Raji (cell line): ENCODE results near the gene PDAP1.

Experiments
- POLR2A ChIP-seq: IDR thresholded peaks from 2 replicates; pipeline ENCODE4 v1.6.1; 2011; ENCODE audit warnings: low read depth, low read length, control low read depth; ENCODE audit not compliant: insufficient read depth

Gene PDAP1

DNA sequence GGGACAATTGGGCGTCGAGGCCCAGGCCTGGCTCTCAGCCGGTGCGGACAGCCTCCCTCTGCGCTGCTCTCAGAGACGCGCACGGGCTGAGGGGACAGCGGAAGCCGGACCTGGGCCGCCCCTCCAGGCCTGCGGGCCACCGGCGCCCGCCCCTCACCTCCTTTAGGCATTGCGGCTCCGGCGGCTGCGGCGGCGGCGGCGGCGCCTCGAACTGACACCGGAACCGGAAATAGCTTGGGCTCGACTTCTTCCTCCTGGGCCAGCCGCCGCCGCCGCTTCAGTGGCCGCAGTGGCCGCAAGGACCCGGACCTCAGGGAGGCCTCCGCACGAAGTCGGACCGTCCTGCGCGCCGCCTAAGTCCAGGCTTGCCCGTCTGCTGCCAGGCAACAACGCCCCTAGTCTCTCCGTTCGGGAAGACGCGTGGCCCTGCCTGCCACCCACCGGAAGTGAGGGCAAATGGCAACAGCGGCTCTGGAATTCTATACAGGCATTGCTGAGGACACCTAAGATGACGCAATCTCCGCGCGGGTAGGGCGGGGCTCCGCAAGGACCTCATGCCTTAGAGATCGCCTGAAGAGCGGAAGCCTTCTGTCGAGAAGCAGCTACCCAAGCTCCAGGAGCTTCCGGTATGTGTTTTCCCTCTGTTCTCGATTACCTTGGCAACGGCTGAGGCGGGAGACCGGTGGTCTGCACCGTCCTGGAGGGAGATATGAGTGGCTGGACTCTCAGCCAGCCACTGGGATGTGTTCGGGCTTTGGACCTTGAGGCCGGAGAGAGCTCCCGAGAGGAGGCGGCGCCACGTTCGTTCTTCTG is at the start of gene PDAP1, which contains the start of gene BUD31:
TSS of gene PDAP1 (minus strand) at position 219 of the 813 bp plus-strand sequence. CDS start at position 170, 49 bp downstream.
TSS of gene BUD31 (plus strand) at position 591 of the 813 bp plus-strand sequence. CDS start 2,124 bp downstream, outside the sequence.
- TF ChIP-seq POLR2A = peak; percentile 95

DNA sequence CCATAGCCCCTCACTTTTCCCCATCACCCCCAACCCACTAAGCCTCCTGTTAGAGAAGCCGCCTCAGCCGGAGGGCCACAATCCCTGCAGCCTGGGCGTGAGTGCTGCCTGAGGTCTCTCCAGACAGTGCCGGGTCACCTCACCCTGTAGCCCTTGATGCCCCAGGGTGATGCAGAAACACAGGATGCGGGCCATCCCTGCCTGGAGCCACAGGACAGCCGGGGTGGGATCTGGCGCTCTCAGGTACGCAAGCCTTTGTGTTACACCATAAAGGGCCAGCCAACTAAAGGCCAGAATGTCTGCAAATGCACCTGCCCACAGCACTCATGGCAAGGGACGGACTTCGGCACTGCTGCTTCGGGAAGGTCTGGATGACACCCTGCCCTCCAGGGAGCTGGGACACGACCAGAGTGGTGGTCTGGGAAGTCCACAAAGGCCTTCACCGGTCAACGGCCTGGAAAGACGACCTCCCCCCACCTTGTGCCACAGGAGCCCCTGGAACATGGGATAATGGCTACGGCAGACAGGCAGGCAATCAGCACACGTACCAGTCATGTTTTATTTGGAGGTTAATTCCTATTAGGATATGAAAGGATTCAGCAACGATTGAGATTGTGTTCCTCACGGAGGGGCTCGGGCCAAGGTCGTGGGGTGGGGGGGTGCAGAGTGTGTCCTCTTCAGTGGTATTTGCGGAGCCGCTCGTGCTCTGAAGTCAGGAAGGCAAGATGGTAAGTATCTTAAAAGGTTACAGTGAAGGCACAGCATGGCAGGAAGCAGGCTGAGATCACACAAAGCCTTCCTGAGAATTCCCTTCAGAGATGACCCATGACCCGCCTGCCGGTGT is 49.5 kb upstream of the PDAP1 start:
- TF ChIP-seq POLR2A = no peak

- no peak for TF ChIP-seq POLR2A
Measured at GRCh38 chr7:99457050-99457649, 48.8 kb upstream of the PDAP1 start.

DNA sequence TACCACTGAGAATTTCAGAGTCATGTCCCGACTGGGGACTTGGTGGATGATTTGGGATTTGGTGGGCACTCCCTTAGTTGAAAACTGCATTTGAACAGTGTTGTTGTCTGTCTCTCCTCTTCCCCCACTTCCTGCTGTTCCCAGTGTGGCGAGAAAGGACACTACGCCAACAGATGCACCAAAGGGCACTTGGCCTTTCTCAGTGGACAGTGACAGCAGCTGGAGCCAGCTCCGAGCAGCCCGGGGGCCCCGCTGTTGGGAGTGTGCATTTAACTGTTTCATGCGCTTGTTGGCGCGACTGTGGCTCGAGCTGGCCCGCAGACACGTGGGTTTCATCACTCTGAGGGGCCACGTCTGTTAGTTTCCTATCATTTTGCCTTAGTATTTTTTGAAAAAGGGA is 47.9 kb upstream of the PDAP1 start:
- TF ChIP-seq POLR2A = no peak

GRCh38 chr7:99455874-99456273 is 47.5 kb upstream of the PDAP1 start:
- no peak for TF ChIP-seq POLR2A

DNA sequence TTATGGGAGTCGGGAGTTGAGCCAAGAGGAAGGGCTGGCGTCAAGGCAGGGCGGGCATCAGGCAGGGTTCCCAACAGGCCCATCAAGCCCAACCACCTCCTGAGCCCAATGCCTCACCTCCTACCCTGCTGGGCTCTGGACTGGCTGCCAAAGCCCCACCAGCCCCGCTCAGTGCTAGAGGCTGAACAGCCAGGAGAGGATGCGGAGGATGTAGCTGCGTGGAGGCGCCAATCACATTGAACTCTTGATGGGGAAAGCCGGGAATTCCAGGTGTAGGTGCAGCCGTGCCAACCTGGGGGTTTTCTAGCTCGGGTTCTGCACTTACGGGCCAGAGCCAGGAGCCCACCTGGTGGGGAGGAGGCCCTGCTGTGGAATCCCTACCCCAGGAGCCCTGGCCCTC is 44.7 kb upstream of the PDAP1 start:
- no peak for TF ChIP-seq POLR2A

DNA sequence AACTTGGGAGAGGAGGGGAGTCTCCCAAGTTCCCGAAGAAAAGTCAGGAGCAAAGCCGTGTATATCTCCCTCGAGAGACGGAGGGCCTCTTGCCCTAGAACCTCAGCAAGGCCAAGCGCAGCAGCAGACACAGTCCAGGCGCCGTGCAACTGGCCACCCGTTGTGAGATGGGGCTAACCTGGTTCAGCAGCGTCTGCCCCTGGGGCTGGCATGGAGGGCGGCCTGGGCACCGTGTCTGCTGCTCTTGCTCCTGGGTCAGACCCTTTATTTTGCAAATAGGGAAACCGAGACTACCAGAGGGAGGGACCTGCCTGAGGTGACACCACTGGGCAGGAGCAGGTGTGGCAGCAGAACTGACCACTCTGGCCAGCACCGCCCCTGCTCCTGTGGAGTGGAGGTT is 44.1 kb upstream of the PDAP1 start:
- no peak for TF ChIP-seq POLR2A

- TF ChIP-seq POLR2A = no peak
Measured at GRCh38 chr7:99451936-99452335, 43.5 kb upstream of the PDAP1 start.

- TF ChIP-seq POLR2A = no peak
Measured at GRCh38 chr7:99449326-99449725, 40.9 kb upstream of the PDAP1 start.

DNA sequence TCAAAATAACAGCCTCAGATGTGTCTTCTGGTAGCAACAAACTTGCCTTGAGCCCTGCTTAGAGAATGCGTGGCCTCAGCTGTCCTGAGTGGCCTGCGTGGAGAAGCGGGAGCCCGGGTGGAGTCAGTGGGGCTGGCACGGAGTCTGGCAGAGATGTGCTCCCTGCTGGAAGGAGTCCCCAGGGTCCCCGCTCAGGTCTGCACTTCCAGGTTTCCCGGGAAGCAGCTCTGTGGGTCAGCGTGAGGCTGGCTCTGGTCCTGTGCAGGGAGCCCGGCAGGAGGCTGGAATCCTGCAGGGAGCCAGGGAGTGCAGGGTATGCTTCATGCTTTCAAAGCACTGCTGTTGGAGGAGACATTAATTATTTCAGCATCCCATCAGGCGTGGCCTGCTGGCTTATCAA is 40.5 kb upstream of the PDAP1 start:
- TF ChIP-seq POLR2A = no peak

- no peak for TF ChIP-seq POLR2A
Measured at GRCh38 chr7:99447943-99448342, 39.5 kb upstream of the PDAP1 start.

- no peak for TF ChIP-seq POLR2A
Measured at GRCh38 chr7:99446096-99446495, 37.7 kb upstream of the PDAP1 start.

DNA sequence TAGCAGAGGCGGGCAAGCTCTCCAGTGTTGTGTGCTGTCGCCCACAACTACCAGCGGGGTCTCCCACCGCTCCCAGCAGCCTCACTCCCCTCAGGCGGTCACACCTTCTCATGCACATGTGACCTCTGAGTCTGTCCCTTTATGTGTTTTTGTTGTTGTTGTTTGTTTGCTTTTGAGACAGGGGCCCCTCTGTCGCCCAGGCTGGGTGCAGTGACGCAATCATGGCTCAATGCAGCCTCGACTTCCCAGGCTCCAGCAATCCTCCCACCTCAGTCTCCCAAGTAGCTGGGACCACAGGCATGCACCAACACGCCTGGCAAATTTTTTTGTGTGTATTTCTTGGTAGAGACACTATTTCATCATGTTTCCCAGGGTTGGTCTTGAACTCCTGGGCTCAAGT is 31.8 kb upstream of the PDAP1 start:
- TF ChIP-seq POLR2A = no peak

GRCh38 chr7:99438573-99439480 is 30.4 kb upstream of the PDAP1 start, which contains the start of the genes CPSF4 and PTCD1:
CPSF4 (plus strand) TSS chr7:99438943; CDS start chr7:99439083, 140 bp downstream.
PTCD1 (minus strand) TSS chr7:99438798; CDS start chr7:99435242, 3,556 bp downstream.
- TF ChIP-seq POLR2A = peak; percentile 73; the same call in 1 of the 2 replicates
